Astrocyte of the cerebellum (primary cell): Measurements from ENCODE around the gene FLCN.

Experiments used
- DNase-seq: peaks from one replicate; pipeline ENCODE4 v3.0.0-alpha.2; 2011; ENCODE audit warnings: low read depth
- H3K4me3 ChIP-seq: 2 replicates; pipeline ENCODE4 v1.5.1; 2011; ENCODE audit warnings: mild to moderate bottlenecking, low read depth, low read length, moderate library complexity
- CTCF ChIP-seq: IDR thresholded peaks from 2 replicates; pipeline ENCODE4 v1.5.1; 2012; ENCODE audit warnings: low read length, low read depth, moderate library complexity, mild to moderate bottlenecking; ENCODE audit errors: missing control alignments
- in situ Hi-C: cut with HindIII; loops from 2 replicates; pipeline ENCODE4 v1.10.0; 2017; ENCODE audit warnings: low sequenced_read_pairs

FLCN gene

DNA sequence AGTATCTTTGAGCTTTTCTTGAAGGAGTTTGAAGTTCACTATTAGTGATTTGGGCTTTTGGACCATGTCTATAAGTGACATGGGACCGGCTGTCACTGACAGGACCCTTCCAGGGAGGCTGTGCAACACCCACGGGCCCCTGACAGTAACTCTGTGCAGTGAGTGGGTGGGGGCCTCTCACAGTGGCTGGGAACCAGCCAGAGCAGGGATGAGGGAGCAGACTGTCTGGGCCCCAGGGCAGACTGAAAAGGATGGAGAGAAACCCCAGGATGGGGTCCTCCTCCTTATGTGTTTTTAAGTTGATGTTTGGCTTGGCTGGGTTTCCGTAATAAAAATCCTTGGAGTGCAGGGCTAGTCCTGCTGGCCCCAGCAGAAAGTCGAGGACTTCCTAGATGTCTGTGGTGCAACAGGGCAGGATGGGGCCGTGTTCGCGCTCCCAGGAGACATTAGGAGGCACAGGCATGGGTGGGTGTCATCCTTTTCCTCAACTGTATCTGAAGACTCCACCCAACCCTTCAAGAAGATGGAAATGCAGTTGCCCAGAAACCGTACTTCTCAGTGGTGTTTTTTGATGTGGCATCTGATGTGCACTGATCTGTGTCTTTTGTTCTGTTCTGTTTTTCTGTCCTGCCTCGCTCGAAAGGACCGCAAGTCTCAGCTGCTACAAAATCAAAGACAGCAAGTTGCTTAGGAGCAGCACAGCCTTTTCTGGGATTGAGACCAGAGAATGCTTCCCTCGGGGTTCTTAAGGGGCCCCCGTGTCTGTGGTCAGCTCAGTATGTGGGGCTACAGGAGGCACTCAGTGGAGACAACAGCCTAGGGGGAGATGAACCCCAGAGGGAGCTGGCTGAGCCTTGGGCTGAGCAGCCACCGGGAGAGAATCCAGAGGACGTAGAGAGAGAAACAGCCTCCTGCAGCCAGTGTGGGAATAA is 55.0 kb downstream of the FLCN start:
- DNase-seq: no peak
- no peak overlapping the region for H3K4me3 ChIP-seq
- TF ChIP-seq CTCF: no peak
- in situ Hi-C loops: no loop called here

DNA sequence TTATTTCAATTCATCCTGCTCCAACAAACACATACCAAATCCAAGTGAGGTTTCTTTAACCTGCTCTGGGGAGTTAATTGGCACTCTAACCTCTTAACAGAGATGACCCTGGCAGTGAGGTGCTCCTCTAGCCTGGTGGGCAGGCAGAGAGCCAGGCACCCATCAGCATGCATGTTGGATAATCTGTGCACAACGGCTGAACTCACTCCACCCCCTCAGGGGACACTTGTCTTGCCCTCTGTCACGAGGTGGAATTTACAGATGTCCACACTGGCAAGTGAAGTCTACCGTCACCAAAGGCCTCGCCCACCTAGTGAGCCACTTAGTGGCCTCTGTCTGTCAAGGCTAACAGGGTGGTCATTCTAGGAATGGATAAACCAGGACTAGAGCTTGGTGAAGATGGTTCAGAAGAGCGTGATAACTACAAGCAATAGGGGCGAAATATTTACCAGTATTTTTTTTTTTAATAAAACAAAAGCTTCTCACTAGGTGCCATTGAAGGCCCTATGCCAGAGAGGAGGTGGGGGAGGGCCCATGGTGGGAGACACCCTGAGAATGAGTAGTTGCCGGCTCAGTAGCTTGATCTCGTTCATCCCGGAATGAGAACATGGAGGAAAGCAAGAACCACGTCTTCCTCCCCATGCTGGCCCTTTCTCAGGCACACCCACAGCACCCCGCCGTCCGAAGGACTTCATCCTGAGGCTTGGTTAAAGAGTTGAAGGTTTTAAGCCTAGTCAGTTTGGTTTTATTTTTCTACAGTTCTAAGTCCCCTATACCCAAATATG is 56.0 kb downstream of the FLCN start:
- in situ Hi-C loops: no loop called here
- no peak for DNase-seq
- H3K4me3 ChIP-seq: no peak overlapping the region
- no peak for TF ChIP-seq CTCF

GRCh38 chr17:17180141-17180603 is 56.8 kb downstream of the FLCN start:
- in situ Hi-C loops: no loop called here
- no peak for TF ChIP-seq CTCF
- no peak for DNase-seq
- no peak overlapping the region for H3K4me3 ChIP-seq

DNA sequence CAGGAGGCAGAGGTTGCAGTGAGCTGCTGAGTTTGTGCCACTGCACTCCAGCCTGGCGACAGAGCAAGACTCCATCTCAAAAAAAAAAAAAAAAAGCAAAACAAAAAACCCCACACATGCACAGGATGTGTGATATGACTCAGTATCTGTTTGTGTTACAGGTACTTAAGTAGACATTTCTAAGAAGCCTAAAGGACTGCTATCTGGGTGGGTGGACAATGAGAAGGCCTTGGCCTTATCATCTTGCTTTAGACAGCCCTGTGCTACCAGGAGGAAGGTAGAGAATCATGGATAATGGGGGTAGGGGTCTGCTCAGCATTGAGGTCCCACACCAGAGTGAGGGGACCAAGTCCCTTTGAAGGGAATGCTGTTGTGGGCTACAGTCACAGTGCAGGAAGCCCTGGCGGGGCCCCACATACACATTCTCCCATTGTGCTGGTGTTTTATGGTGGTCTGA is 57.6 kb downstream of the FLCN start:
- in situ Hi-C loops: no loop called here
- no peak overlapping the region for H3K4me3 ChIP-seq
- TF ChIP-seq CTCF: no peak
- no peak for DNase-seq

DNA sequence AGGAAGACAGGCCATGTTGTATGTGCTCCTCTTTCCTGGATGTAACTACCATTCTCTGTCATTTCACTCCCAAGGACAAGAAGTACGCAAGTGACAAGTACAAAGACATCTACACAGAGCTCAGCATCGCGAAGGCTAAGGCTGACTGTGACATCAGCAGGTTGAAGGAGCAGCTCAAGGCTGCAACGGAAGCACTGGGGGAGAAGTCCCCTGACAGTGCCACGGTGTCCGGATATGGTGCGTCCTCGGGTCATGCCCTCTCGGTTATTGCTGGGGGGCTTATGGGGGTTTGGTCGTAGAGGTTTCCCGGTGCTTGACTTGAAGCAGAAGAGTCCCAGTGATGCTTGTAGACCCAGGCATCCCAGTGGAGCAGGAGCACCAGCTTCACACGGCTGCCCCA is 59.8 kb downstream of the FLCN start:
- DNase-seq: no peak

More for the DNA sequence above, 59.8 kb downstream of the FLCN start:
- H3K4me3 ChIP-seq: no peak overlapping the region
- no peak for TF ChIP-seq CTCF
- in situ Hi-C loops: no loop called here
